Stimulated activated naive CD4-positive, alpha-beta T cell treated with Interleukin-2 at 50 U/mL for 16 hours (primary cell): ENCODE results near the gene MARCKS.

ENCODE experiments used
- DNase-seq: peaks from one replicate; lab custom pipeline; 2025; lab: John Stamatoyannopoulos, UW

Gene MARCKS

DNA sequence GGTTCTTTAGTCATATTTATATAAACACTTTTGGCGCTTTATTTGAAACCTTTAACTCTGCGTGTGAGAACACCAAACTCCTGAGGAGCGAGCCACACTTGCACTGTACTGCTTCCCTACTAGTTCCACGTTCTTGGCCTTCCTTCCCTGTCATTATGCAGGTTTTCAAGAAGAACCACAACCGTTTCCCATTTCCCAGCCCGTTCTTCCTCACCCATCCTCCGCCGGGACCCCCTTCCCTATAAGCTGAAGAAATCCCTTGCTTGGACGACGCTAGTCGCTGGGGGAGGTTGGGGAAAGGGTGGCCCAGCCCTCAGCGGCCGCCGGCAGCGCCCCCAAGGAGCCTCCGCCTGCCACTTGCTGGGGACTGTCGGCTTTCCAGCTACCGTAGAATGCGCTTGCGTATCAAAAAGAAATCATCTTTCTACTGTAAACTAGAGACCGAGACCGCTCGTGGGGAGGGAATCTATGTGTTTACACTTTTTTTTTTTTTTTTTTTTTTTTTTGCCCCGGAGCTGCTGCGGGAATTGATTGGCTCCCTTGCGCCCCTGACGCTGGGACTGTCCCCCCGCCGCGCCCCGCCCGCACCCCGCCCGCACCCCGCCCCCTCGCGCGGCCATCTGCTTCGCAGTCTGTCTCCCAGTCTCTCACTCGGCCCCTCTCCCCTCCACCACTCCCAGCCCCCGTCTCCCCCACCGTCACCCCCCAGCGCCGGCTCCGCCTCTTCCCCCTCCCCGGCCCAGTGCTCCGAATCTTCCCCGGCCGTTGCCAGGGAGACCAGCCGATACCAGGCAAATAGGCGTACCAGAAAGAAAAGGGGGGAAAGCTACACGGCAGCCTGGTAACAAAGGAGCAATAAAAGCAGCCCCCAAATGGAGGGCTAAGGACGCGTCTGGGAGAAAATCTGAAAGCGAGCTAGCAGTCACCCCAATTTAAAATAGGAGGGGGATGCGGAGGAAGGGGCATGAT is 2.3 kb upstream of the MARCKS start:
- no peak for DNase-seq

DNA sequence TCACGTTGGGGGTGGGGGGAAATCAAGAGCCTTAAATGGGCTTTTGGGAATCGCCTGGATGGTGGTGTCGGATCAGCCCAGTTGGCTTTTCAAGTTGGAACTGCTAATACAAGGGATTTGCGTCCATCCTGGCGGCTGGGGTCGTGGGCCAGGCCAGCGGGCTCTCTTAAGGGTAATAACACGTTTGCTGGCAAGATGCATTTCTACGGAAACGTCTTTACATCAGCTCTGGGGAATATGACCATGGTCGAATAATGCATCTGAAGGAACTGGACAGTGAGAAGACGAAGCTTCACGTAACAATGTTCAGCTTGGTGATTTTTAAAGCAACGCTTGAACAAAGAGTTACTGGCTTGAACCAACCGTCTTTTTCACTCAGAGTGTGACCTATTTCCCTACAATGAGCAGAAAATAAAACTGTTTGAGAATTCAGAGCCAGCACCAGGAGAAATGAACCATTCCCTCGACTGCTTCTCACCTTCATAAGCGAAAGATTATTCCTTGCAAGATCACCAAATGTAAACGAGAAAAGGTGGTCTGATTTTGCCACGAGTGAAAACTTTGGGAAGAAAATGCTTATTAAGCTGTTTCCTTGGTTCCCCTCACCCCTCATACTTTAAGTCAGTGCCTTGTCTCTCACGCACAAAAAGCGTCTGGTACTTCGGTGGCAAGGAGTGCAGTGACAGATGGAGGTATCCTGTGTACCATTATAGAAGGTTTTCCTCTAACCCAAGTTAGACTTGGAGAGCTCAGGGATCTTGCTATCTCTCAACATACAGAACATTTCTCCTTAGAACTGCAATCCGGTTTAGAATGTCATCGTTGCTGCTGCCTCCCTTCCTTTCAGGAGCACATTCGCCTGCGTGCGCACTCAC is 1.4 kb upstream of the MARCKS start:
- no peak for DNase-seq

- no peak for DNase-seq
These were observed 845 bp upstream of the MARCKS start for GRCh38 chr6:113856375-113856624.

GRCh38 chr6:113857556-113858479 is 673 bp downstream of the MARCKS start:
- DNase-seq: no peak

DNA sequence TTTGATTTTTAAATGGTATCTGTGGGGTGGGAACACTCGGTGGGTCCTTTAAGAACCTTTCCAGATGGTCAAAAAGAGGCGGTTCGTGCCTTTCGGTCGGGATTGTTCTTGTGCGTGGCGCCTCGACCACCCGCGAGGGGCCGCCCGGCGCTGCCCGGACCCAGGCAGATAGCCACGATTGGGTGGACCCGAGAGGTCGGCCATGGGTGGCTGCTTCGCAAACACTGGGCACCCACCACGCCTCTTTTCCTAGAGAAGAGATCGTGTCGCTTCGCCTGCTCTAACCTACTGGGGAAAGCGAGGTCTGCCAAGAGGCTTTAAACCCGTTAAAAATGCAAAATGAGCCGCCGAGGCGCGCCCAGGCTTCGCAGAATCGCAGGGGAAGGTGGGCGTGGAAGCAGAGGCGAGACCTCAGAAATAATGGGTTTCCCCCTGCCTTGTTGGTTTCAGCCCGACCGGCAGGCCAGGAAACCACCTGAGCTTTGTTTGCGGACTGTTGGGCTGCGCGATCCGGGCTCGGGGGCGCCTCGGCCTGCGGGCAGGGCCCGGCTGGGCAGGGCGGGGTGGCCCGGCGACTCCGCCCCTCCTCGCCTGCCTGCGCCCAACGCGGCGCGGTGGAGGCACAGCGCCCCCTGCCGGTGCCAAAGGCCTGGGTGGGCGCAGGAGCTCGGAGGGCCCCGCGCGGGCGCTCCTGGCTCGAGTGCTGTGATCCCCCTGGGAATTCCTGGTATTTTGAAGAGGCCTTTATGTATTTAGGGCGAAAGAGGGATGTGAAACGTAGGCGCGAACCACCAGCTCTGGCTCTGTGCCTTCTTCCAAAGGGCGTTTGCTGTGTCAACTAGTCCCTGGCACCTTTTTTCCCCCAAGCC is 1.6 kb downstream of the MARCKS start:
- DNase-seq: peak; percentile 75

GRCh38 chr6:113859349-113860180 is 2.4 kb downstream of the MARCKS start:
- DNase-seq: no peak

DNA sequence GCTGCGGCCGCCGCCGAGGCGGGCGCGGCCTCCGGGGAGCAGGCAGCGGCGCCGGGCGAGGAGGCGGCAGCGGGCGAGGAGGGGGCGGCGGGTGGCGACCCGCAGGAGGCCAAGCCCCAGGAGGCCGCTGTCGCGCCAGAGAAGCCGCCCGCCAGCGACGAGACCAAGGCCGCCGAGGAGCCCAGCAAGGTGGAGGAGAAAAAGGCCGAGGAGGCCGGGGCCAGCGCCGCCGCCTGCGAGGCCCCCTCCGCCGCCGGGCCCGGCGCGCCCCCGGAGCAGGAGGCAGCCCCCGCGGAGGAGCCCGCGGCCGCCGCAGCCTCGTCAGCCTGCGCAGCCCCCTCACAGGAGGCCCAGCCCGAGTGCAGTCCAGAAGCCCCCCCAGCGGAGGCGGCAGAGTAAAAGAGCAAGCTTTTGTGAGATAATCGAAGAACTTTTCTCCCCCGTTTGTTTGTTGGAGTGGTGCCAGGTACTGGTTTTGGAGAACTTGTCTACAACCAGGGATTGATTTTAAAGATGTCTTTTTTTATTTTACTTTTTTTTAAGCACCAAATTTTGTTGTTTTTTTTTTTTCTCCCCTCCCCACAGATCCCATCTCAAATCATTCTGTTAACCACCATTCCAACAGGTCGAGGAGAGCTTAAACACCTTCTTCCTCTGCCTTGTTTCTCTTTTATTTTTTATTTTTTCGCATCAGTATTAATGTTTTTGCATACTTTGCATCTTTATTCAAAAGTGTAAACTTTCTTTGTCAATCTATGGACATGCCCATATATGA is 3.2 kb downstream of the MARCKS start:
- no peak for DNase-seq

GRCh38 chr6:113862112-113862511 is 5.0 kb downstream of the MARCKS start:
- no peak for DNase-seq

DNA sequence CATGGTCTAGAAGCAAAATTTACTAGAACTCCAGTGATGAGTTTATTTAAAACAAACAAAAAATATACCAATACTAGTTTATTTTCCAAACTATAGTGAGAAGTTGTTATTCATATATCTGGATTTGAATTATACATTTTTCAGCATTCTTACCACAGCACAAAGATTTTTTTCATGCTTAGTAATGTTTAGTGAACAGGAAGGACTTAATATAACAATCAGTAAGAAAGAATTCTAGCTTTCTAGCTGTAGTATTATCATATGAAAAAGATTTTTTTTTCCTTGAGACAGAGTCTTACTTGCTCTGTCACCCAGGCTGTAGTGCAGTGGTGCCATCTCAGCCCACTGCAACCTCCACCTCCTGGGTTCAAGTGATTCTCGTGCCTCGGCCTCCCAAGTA is 13.8 kb downstream of the MARCKS start:
- DNase-seq: no peak

GRCh38 chr6:113871975-113872374 is 14.8 kb downstream of the MARCKS start:
- DNase-seq: no peak

DNA sequence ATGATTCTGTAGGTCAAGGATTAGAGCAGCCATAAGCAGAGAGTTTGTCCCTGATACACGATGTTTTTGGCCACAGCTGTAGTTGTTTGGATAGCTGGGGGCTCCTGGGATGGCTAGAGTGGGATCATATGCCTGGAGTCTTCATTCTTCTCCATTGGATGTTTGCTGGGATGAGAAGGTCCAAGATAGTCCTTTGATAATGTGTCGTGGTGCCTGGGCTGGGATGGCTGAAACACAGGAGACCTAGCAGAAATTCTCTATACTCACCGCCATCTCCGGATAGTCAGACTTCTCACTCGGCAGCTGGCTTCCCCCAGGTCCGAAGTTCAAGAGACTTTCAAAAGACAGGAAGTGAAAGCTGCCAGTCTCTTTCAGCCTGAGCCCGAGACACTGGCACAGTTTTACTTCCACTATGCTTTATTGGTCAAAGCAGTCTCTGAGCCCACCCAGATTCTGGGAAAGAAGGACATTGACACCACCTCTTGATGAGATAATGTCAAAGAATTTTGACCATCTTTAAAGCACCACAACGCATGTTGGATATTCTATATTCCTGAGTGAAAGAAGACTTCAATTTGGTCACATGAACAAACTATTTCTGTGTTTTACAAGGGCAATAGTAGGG is 16.0 kb downstream of the MARCKS start:
- DNase-seq: no peak

DNA sequence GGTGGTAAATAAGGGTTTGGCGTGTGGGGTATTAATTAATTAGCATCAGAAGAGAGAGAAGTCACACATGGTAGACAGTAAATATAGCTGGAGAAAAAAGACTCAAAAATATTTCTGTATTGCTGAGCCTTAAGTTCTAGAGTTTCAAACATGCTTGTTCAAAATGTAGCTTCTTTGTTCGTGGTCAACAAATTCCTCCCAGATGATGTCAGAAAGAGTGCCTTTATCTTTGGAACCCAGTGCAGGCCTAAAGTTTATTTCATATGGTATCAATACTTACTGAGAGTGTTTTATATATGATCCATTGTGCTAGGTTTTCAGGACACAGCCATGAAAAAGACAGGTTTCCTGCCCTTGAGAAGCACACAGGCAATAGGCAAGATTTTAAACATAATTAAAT is 18.3 kb downstream of the MARCKS start:
- DNase-seq: no peak

- no peak for DNase-seq
These were observed 19.6 kb downstream of the MARCKS start for GRCh38 chr6:113876695-113877094.

DNA sequence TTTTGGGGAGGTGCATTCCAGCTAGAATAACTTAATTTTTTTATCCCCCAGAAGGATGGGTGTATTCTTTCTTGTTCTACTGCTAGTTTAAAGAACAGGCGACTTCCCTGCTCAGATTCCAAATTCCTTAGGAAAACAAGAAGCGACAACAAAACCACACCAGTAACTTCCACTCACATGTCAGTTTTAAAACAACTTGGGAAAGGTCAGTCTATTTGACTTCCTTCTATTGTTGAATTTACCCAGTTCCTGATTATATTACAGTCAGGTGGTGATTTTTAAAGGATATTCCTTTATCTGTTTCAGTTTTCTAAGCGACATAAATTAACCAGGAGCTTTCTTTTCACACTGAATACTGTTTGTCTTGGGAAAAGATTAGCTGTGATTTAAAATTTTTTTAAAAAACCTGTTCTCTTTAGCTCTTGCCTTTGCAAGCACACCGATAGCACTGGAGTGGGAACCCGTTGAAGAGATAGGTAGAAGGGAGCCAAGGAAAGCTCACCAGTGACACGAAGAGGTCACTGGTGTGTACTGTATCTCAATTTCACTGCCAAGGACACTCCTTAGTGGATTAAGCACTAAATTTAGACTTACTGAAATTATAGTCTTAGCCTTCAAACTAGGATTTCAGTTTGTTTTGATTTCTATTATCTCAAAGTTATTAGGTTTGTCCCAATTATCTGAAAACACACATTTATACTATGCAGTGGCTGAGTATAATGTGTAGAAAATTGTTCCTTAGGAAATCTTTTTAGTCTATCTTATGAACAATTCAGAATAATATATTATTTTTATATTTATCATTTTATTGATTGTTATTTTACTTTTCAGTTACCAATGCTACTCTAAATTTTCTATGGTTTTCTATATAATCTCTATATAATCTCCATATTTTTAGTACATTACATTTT is 22.3 kb downstream of the MARCKS start:
- DNase-seq: no peak

- no peak for DNase-seq
These were observed 24.4 kb downstream of the MARCKS start for GRCh38 chr6:113881478-113881980.

- no peak for DNase-seq
These were observed 25.3 kb downstream of the MARCKS start for GRCh38 chr6:113882336-113883022.

DNA sequence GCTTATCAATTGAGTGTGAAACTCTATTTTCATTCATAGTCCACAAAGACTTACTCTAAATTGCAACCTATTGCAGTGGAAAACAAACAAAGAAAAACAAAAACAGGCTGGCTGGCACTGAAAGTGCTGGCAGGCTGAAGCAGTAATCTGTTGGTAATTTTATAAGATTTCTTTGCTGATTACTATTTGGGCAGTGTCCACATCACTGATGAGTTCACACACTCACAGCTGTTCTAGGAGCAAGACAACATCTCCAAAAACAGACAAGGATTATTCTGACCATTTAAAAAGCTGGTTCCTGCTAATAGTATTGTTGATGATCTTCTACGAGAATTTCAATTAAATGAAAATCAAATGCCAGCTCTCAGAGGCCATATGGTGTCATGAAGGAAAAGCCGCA is 26.9 kb downstream of the MARCKS start:
- no peak for DNase-seq
